Esophagus muscularis mucosa (tissue), 4 donors: ENCODE results near the gene ERMARD.

Source experiments
- CTCF ChIP-seq, 3 experiments: fragments of 200-600 bp in 2 of 3; fragments of 450-650 bp in 1 of 3; sonication (generic) in 2 of 3; IDR thresholded peaks; one replicate each; pipeline ENCODE4 v1.5.1; 2017 to 2019; ENCODE audit warnings: antibody characterized with exemption in 3 of 3, mild to moderate bottlenecking in 2 of 3, moderate library complexity in 1 of 3
- EP300 ChIP-seq: sonication (generic); formaldehyde crosslinking; IDR thresholded peaks from one replicate; pipeline ENCODE4 v1.6.1; 2017; ENCODE audit warnings: antibody characterized with exemption
- POLR2A ChIP-seq: fragments of 450-650 bp; IDR thresholded peaks from one replicate; pipeline ENCODE4 v1.6.1; 2017; ENCODE audit warnings: antibody characterized with exemption, moderate library complexity, mild to moderate bottlenecking, low read depth
- POLR2AphosphoS5 ChIP-seq, 2 donors: sonication (generic); formaldehyde crosslinking; IDR thresholded peaks; one replicate each; pipeline ENCODE4 v1.6.1; 2017; ENCODE audit warnings: antibody characterized with exemption in 2 of 2

GRCh38 chr6:169811072-169811471, 59.6 kb downstream of the ERMARD start:
- no peak for TF ChIP-seq CTCF (IDR thresholded peaks at IDR 0.05)
- no peak for TF ChIP-seq POLR2AphosphoS5 (IDR thresholded peaks at IDR 0.05)
- TF ChIP-seq POLR2A: no peak
- TF ChIP-seq EP300: no peak
